Measurements from ENCODE around the gene MAFG.

MAFG gene

DNA sequence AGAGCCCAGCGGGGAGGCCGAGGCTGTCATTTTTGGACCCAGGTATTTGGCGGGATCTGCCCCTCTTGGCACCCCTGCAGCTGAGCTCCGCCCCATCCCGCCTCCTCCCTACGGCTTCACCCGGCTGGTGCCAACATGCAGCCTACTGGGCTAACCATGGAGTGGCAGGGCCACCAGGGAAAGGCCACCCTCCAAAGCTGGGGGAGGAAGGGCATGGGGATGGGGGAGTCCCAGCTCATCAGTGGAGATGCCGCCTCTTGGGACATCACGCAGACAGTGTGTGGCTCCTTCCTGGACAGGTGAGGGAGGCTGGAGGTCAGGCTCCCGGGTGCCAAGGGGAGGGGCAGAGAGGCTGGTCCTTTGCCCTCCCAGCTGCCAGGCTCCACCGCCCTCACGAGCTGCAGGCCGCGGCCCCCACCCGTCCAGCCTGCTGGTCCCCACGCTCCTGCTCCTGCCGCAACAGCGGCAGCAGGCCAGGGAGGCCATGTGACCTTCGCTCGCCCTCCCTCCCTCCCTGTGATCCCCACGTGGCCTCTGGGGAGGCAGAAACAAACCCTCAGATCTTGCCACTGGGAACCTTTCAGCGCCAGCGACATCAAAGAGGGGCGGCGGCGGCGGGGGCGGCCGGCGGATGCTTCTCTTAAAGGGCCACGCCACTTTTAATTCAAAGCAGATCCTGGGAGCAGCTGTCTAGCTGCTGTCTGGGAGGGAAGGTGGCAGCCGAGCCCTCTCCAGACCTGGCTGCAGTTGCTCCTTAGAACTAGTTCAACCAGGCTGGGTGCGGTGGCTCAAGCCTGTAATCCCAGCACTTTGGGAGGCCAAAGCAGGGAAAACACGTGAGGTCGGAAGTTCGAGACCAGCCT lies 40.2 kb upstream of the MAFG start:
- Histone ChIP-seq H3K4me3 (ENCODE audit: low read depth in 1 of 2, low read length in 1 of 2) (no peak overlapping the region), H3K27ac (no peak overlapping the region), H3K27me3 (peaks cover 71% of the 10 kb centered on the region), H3K9me3 (no peaks in the 10 kb centered on the region), H3K4me1 (ENCODE audit: control insufficient read depth in 1 of 2, insufficient read depth in 1 of 2, low read depth in 1 of 2, low read length in 1 of 2) (peaks cover 16 to 17% of the 10 kb centered on the region in 2 experiments), H3K36me3 (no peaks in the 10 kb centered on the region)
- TF ChIP-seq, protein P1, sequence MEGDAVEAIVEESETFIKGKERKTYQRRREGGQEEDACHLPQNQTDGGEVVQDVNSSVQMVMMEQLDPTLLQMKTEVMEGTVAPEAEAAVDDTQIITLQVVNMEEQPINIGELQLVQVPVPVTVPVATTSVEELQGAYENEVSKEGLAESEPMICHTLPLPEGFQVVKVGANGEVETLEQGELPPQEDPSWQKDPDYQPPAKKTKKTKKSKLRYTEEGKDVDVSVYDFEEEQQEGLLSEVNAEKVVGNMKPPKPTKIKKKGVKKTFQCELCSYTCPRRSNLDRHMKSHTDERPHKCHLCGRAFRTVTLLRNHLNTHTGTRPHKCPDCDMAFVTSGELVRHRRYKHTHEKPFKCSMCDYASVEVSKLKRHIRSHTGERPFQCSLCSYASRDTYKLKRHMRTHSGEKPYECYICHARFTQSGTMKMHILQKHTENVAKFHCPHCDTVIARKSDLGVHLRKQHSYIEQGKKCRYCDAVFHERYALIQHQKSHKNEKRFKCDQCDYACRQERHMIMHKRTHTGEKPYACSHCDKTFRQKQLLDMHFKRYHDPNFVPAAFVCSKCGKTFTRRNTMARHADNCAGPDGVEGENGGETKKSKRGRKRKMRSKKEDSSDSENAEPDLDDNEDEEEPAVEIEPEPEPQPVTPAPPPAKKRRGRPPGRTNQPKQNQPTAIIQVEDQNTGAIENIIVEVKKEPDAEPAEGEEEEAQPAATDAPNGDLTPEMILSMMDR (IDR thresholded peaks at IDR 0.05) = no peak

DNA sequence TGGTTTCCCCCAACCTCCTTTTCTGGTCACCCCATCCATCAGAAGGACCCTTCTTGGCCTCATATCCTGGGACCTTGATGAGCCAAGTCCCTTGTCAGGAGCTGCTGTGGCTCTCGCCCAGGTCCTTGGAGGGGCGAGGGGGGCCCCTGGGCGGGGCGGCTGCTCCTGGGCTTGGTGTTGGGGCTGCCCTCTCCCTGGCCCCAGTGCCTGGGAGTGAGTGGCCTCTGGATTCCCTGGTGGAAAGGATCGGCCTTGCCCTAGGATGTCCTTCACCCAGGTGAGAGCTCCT lies 39.7 kb upstream of the MAFG start:
- Histone ChIP-seq H3K27ac (no peak overlapping the region), H3K9me3 (no peaks in the 10 kb centered on the region), H3K36me3 (no peaks in the 10 kb centered on the region), H3K27me3 (peaks cover 77% of the 10 kb centered on the region), H3K4me3 (ENCODE audit: low read depth in 1 of 2, low read length in 1 of 2) (no peak overlapping the region), H3K4me1 (ENCODE audit: control insufficient read depth in 1 of 2, insufficient read depth in 1 of 2, low read depth in 1 of 2, low read length in 1 of 2) (peaks cover 16 to 17% of the 10 kb centered on the region in 2 experiments)
- TF ChIP-seq, protein P1 (IDR thresholded peaks at IDR 0.05) = no peak

DNA sequence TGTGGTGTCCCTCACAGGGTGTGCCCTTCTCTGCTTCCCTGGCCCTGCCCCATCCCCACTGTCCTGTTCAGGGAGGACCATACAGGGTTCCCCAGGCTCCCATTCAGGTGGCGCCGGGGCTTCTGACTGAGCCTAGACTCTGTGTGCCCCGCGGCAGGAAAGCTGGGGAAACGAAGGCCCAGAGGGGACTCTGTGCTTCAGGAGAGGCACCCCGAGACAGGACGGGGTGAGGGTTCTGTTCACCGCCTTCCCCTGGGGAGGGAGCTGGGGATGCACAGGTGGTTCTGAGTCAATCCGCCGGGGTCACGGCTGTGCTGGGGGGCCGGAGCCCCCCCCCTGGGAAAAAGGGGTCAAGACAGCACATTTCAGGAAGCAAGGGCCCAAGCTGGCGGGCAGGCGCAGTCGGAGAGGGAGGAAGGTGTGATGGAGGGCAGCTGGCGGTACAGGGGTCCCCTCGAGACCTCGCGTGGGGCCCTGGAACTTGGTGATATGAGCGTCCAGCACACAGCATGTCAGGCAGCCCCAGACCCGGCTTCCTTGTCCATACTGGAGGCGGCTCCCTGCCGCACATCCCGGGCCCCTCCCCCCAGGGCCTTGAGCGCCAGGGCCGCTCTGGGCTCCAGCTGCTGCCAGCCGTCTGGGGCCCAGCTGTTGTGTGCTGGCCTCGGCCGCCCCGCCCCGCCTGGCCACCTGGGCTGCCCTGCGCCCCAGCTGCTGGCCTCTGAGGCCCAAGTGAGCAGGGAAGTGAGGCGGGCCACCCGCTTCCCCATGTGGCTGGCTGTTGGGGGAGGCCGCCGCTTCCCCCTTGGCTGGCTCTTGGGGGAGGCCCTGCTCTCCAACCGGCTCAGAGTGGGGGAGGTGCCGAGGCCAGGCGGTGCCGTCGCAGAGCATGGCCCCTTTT lies 39.1 kb upstream of the MAFG start:
- H3K27me3 ChIP-seq = peaks cover 80% of the 10 kb centered on the region
- H3K27ac ChIP-seq = no peak overlapping the region
- H3K36me3 ChIP-seq = no peaks in the 10 kb centered on the region
- TF ChIP-seq, protein P1 (IDR thresholded peaks at IDR 0.05) = no peak
- no peak overlapping the region for H3K4me3 ChIP-seq (ENCODE audit: low read depth in 1 of 2, low read length in 1 of 2)
- H3K9me3 ChIP-seq = no peaks in the 10 kb centered on the region
- H3K4me1 ChIP-seq (ENCODE audit: control insufficient read depth in 1 of 2, insufficient read depth in 1 of 2, low read depth in 1 of 2, low read length in 1 of 2) = peaks cover 17% of the 10 kb centered on the region in 2 experiments

DNA sequence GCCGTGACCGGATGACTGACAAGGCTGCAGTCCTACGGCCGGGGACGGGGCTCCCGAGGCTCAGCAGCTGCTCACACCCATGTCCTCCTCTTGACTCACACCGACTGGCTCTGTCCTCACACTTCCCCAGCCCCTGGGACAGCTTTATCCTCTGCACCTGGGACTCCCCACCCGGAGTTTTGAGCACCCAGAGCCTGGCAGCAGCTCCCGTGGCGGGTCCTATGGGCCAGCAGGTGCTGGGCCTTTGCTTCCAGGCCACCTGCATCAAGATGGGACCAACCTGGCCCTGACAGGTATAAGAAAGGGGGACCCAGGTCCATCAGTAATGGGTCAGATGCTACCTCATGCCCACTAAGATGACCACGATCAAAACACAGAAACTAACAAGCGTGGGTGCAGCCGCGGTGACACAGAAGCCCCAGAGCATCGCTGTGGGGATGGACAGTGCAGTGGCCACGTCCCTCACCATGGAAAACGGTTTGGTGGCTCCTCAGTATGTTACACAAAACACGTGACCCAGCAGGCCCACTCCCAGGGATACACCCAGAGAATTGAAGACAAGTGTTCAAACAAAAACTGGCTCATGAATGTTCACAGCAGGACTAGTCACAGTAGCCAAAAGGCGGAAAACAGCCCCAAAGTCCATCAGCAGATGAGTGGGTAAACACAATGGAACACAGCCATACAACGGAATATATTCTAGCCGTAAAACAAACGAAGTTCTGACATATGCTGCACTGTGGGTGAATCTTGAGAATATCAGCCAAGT lies 36.7 kb upstream of the MAFG start:
- Histone ChIP-seq H3K27ac (no peak overlapping the region), H3K4me3 (ENCODE audit: low read depth in 1 of 2, low read length in 1 of 2) (no peak overlapping the region), H3K9me3 (no peaks in the 10 kb centered on the region), H3K36me3 (no peaks in the 10 kb centered on the region), H3K4me1 (ENCODE audit: control insufficient read depth in 1 of 2, insufficient read depth in 1 of 2, low read depth in 1 of 2, low read length in 1 of 2) (peaks cover 24 to 32% of the 10 kb centered on the region in 2 experiments), H3K27me3 (peaks cover 100% of the 10 kb centered on the region)
- TF ChIP-seq, protein P1 (IDR thresholded peaks at IDR 0.05) = no peak

Data from neutrophil (primary cell).